PC-3 (cell line): ENCODE data around the gene CXXC1. TPM values are rescaled to one million over a fixed set of nuclear protein-coding genes. Genes with fewer than 3 reads are reported as not detected.
A peak's percentile ranks its signal among the peaks of the same experiment; 100 is the strongest.

Source experiments
- ATAC-seq: fragments of 200-7000 bp; cut with Tn5 transposase; 2 replicates; pipeline ENCODE4 v1.9.1; 2020; ENCODE audit warnings: mild to moderate bottlenecking, moderate library complexity
- Bru-seq: library from RNA; stranded (reverse); fragments of 400-500 nt; gene quantifications from one replicate; lab custom pipeline; 2021; lab: Mats Ljungman, UMichigan
- BruChase-seq, 2 experiments: library from RNA; stranded (reverse); fragments of 400-500 nt; gene quantifications; one replicate each; lab custom pipeline; 2021; lab: Mats Ljungman, UMichigan
- BruUV-seq: library from RNA; stranded (reverse); fragments of 400-500 nt; replicated peaks from 2 replicates; lab custom pipeline; 2021; lab: Mats Ljungman, UMichigan
- CTCF ChIA-PET: fragments of 300-600 bp; sonication (Branson Sonifier 250); formaldehyde crosslinking; loops from one replicate; lab custom pipeline; 2022; ENCODE audit warnings: antibody characterized with exemption; lab: Charles Lee
- POLR2A ChIA-PET: fragments of 300-600 bp; sonication (Branson Sonifier 250); formaldehyde crosslinking; loops from one replicate; lab custom pipeline; 2022; ENCODE audit warnings: antibody characterized with exemption; ENCODE audit not compliant: unreplicated experiment; lab: Charles Lee
- DNase-seq: peaks from one replicate; pipeline ENCODE4 v3.0.0-alpha.2; 2015
- H2AFZ ChIP-seq: fragments of 300-600 bp; sonication (generic); 2 replicates; pipeline ENCODE4 v1.6.0; 2016; ENCODE audit warnings: antibody characterized with exemption, low read length
- H3F3A ChIP-seq: fragments of 300-600 bp; sonication (generic); one replicate; pipeline ENCODE4 v1.6.0; 2017; ENCODE audit warnings: antibody characterized with exemption, low read length, control low read depth, mild to moderate bottlenecking; ENCODE audit not compliant: unreplicated experiment
- H3K27ac ChIP-seq: fragments of 300-600 bp; sonication (generic); 2 replicates; pipeline ENCODE4 v1.5.1; 2016; ENCODE audit warnings: mild to moderate bottlenecking, low read length
- H3K27me3 ChIP-seq: fragments of 300-600 bp; sonication (generic); 2 replicates; pipeline ENCODE4 v1.6.1; 2016; ENCODE audit warnings: low read length, mixed read lengths
- H3K36me3 ChIP-seq: fragments of 300-600 bp; sonication (generic); 2 replicates; pipeline ENCODE4 v1.6.1; 2016; ENCODE audit warnings: low read depth, mixed run types, low read length, mixed read lengths
- H3K4me1 ChIP-seq: fragments of 300-600 bp; sonication (generic); 2 replicates; pipeline ENCODE4 v1.5.1; 2016; ENCODE audit warnings: low read length; ENCODE audit not compliant: insufficient read depth
- H3K4me2 ChIP-seq: fragments of 300-600 bp; sonication (generic); 2 replicates; pipeline ENCODE4 v1.6.0; 2016; ENCODE audit warnings: low read length
- H3K4me3 ChIP-seq: fragments of 300-600 bp; sonication (generic); 2 replicates; pipeline ENCODE4 v1.5.1; 2016; ENCODE audit warnings: mild to moderate bottlenecking, low read length, mixed read lengths
- H3K79me2 ChIP-seq: fragments of 300-600 bp; sonication (generic); 2 replicates; pipeline ENCODE4 v1.6.1; 2017; ENCODE audit warnings: low read length, mixed read lengths
- H3K9ac ChIP-seq: fragments of 300-600 bp; sonication (generic); 2 replicates; pipeline ENCODE4 v1.6.0; 2016; ENCODE audit warnings: mild to moderate bottlenecking, low read length
- H3K9me2 ChIP-seq: fragments of 300-600 bp; sonication (generic); replicated peaks from 2 replicates; pipeline ENCODE4 v1.6.1; 2016; ENCODE audit warnings: mixed run types, low read length, mixed read lengths
- H3K9me3 ChIP-seq: fragments of 300-600 bp; sonication (generic); 2 replicates; pipeline ENCODE4 v1.6.1; 2016; ENCODE audit warnings: low read length, mixed read lengths
- H4K20me1 ChIP-seq: fragments of 300-600 bp; sonication (generic); 2 replicates; pipeline ENCODE4 v1.6.1; 2016; ENCODE audit warnings: low read length, mixed read lengths
- CTCF ChIP-seq: fragments of 300-600 bp; sonication (generic); conservative IDR thresholded peaks from 2 replicates; pipeline ENCODE4 v1.5.1; 2017; ENCODE audit warnings: antibody characterized with exemption, low read depth, mild to moderate bottlenecking, low read length
- EZH2 ChIP-seq: fragments of 300-600 bp; sonication (generic); IDR thresholded peaks from one replicate; pipeline ENCODE4 v1.6.1; 2017; ENCODE audit warnings: antibody characterized with exemption, mild to moderate bottlenecking, low read length; ENCODE audit not compliant: unreplicated experiment
- EZH2phosphoT487 ChIP-seq: fragments of 300-600 bp; sonication (generic); IDR thresholded peaks from 2 replicates; pipeline ENCODE4 v1.6.1; 2018; ENCODE audit warnings: mild to moderate bottlenecking, antibody characterized with exemption, low read length, borderline replicate concordance
- intact Hi-C: fragments of 100-400 bp; cut with micrococcal nuclease; formaldehyde crosslinking; loops from 2 replicates; pipeline ENCODE4 v1.9.0; 2023
- long read RNA-seq: library from polyadenylated mRNA; unstranded; transcript quantifications from one replicate; pipeline ENCODE4 v2.0.0, GENCODE V29; 2021; ENCODE audit not compliant: unreplicated experiment
- total RNA-seq: library from RNA; depleted of rRNA; stranded (reverse); fragments of >200 nt; gene quantifications from 2 replicates; pipeline ENCODE4 v1.2.3, GENCODE V29; 2014; rRNA removed

The CXXC1 gene
- total RNA-seq (25.4 and 38.2 TPM in 2 replicates), Bru-seq, nascent RNA (percentile 63 among the genes with signal in this experiment), BruChase-seq, experiment 1, labeled RNA remaining after a 6-hour chase (percentile 90 among the genes with signal in this experiment), BruChase-seq, experiment 2, labeled RNA remaining after a 2-hour chase (percentile 76 among the genes with signal in this experiment)
- long read RNA-seq, transcript CXXC1-201 (15 exons, 2,936 nt): major isoform, 38 of 98 reads
- long read RNA-seq, transcript CXXC1-202 (15 exons, 2,280 nt): minor isoform, 5 of 98 reads
- long read RNA-seq, partial matches to known transcripts: 16 of 98 reads
- long read RNA-seq, other reads (novel, unspliced or antisense): 34 of 98 reads

GRCh38 chr18:50287441-50288347, at the start of gene CXXC1:
TSS of gene CXXC1 (minus strand) at chr18:50287692. CDS start at chr18:50287589, 103 bp downstream.
- H3K4me3 ChIP-seq: peak within 1 kb of the TSS; percentile 81
- no peaks in the 10 kb centered on the region for H3K9me3 ChIP-seq
- ChIA-PET POLR2A (no interaction called here), CTCF (no interaction called here)
- BruUV-seq: no TSS peak
- H3F3A ChIP-seq: no peaks in the 10 kb centered on the region
- intact Hi-C loops: loop anchor here (1.0 to 5.0 kb wide), 3 partner anchors 8 to 90 kb away; partner anchors contain the start of gene SKA1
- DNase-seq (peak; percentile 86), ATAC-seq (peak; percentile 89)
- H2AFZ ChIP-seq: peak within 1 kb of the TSS; percentile 81
- H3K9ac ChIP-seq: peak within 1 kb of the TSS; percentile 77
- H3K4me2 ChIP-seq: peak within 1 kb of the TSS; percentile 81
- H3K4me1 ChIP-seq: 0 out of 2 replicates have a peak, but pooled peaks cover 6% of the 10 kb centered on the region
- TF ChIP-seq EZH2phosphoT487: no peak
- TF ChIP-seq CTCF: no peak; the same call in 1 of the 2 replicates
- no peak for TF ChIP-seq EZH2
- no peaks in the 10 kb centered on the region for H3K27me3 ChIP-seq
- H3K9me2 ChIP-seq: no peaks in the 10 kb centered on the region
- no peak within 1 kb of the TSS for H3K27ac ChIP-seq
- no peaks in the 10 kb centered on the region for H4K20me1 ChIP-seq
- H3K36me3 ChIP-seq: no peaks in the 10 kb centered on the region
- peaks cover 14% of the 10 kb centered on the region; the same call in 1 of the 2 replicates for H3K79me2 ChIP-seq

- H3K79me2 ChIP-seq: no peaks in the 10 kb centered on the region
- no peak overlapping the region for H2AFZ ChIP-seq
- no peaks in the 10 kb centered on the region for H3K36me3 ChIP-seq
- H3K9me3 ChIP-seq: no peaks in the 10 kb centered on the region
- H3K27ac ChIP-seq: no peak overlapping the region
- ATAC-seq (no peak), DNase-seq (no peak)
- no TSS peak for BruUV-seq
- ChIA-PET CTCF (no interaction called here), POLR2A (no interaction called here)
- intact Hi-C loops: no loop called here
- no peak overlapping the region for H3K9ac ChIP-seq
- TF ChIP-seq CTCF: no peak
- no peak for TF ChIP-seq EZH2
- TF ChIP-seq EZH2phosphoT487: no peak
- H3K4me1 ChIP-seq: no peaks in the 10 kb centered on the region
- H3K4me3 ChIP-seq: no peak overlapping the region
- H3K27me3 ChIP-seq: no peaks in the 10 kb centered on the region
- H3K9me2 ChIP-seq: no peaks in the 10 kb centered on the region
- no peaks in the 10 kb centered on the region for H4K20me1 ChIP-seq
- H3K4me2 ChIP-seq: no peak overlapping the region
- H3F3A ChIP-seq: no peaks in the 10 kb centered on the region
These were observed 47.2 kb upstream of the CXXC1 start for GRCh38 chr18:50334546-50335152.
